HG03432 (cell line): ENCODE results near the gene LEFTY1.
"Not testable (repeated sequence)": the region's sequence is repeated elsewhere in the genome, so short reads cannot be mapped to it uniquely, and the experiment has no call there.

Experiments used
- ATAC-seq: cut with Tn5 transposase; IDR thresholded peaks from one replicate; pipeline ENCODE4 v1.9.1; 2021; ENCODE audit warnings: mild to moderate bottlenecking, moderate library complexity; ENCODE audit not compliant: unreplicated experiment

Gene LEFTY1

GRCh38 chr1:225851805-225852204, 37.1 kb downstream of the LEFTY1 start:
- peak; percentile 51 for ATAC-seq

DNA sequence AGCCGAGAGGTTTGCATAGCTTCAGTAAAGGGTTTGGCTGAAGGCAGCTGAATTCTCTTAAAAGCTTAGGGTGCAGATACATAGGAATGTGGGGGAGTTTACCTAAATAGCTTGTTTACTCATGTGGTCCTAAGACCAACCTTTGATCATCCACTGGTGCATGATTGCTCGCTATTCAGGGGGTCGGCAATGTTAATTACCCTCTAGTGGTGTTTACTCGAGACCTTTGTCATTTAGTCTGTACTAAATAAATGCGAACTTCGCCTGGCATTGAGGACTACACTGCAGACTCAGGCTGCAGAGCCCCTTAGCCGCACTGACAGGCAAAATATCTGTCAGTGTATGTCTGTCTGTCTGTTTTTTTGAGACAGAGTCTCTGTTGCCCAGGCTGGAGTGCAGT, 38.6 kb downstream of the LEFTY1 start:
- ATAC-seq = no peak

DNA sequence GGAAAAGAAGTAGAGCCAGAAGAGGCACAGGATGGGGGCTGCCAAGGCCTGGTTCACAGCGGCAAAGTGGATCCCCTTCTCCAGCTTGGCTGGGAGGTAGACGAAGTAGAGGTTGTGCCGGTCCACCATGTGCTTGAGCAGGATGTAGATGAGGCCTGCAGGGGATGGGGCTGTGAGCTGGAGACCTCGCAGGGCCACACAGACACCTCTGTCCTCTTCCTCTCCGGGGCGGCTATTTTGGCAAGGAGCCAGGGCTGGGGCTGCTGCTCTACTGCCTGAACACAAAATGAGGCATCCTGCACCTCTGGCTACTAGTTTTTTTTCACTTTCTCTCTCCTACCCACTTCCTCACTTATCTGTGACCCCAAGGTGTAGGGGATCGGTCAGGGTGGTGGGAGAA, 39.0 kb downstream of the LEFTY1 start:
- no peak for ATAC-seq

DNA sequence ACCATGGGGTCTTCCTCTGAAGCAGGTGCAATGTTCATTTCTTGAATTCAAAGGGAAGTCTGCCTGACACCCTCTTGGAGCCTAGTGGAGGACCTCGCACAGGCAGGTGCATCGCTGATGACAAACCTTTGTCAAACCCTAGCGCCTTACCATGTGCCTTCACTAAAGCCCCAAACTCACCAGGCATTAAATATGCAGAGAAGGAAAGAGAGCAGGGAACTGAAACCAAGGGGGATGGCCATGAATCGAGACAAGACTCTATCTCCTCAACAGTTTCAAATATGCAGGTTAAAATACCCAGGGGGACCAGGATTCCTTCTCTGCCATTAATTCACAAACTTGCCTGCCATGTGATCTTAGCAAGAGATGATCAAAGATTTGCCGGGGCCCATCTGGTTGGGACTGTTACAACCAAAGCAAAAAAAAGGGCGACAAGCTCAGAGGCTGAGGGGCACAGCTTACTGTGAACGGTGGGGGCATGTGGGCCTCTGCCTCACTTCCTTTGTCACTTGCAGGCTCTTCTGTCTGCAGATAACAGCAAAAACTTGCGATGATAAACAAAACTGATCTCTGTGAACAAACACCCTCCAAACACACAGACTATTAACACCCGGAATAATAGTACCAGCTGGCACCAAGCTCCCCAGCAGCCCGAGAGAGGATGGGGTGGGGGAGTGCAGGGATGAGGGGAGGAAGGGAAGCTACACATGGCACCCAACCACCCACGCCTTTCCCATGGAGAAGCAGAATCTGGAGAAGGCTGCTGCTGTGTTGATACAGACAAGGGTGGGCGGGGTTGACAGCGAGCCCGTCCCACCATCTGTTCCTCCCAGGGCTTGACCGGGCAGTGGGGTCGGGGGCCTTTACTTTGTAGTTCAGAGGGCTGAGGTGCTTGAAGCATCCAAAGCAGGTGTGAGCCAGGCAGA, 40.7 kb downstream of the LEFTY1 start:
- ATAC-seq = peak; percentile 73

- ATAC-seq = no peak
These were observed 41.3 kb downstream of the LEFTY1 start for GRCh38 chr1:225847610-225848009.

- no peak for ATAC-seq
These were observed 42.3 kb downstream of the LEFTY1 start for GRCh38 chr1:225846331-225847310.

- ATAC-seq = no peak
These were observed 43.2 kb downstream of the LEFTY1 start for GRCh38 chr1:225845571-225846259.

DNA sequence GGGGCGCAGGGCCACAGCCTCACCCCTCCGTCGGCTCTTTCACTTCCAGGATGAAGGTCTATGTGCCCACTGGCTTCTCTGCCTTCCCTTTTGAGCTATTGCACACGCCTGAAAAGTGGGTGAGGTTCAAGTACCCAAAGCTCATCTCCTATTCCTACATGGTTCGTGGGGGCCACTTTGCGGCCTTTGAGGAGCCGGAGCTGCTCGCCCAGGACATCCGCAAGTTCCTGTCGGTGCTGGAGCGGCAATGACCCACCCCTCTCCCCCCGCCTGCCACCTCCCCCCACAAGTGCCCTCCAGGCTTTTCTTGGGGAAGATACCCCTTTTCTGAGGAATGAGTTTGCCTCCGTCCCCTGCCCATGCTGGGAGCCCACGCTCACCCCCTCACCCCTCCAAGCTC, 43.8 kb downstream of the LEFTY1 start:
- no peak for ATAC-seq

- no peak for ATAC-seq
These were observed 44.5 kb downstream of the LEFTY1 start for GRCh38 chr1:225844236-225845061.

GRCh38 chr1:225843426-225843795, 45.5 kb downstream of the LEFTY1 start:
- no peak for ATAC-seq

DNA sequence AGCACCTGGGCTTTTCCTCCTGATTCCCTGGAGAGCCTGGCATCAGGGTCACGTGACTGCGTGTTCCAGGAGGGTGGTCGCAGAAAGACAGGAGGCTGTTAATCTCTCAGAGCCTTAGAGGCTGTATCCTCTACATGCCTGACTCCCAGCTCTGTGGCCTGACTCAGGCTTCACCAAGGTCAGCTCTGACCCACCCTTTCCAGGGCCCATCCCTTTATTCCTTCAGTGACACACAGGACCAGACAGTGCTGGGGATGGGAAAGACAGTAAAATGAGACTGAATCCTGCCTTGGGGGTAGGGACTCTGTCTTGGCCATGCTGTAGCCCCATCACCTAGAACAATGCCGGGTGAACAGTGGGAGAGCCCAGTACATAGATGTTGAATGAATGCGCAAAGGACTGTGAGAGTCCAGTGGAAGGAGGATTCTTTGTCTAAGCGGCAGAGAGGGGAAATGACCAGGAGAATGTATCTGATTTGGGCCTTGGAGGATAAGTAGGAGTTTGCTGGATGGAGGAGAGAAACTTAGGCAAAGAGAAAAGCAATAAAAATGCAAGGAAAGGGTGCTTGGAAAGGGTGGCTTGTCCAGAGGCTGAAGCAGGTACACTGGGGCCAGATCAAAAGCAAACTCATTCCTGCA, 46.0 kb downstream of the LEFTY1 start:
- no peak for ATAC-seq

DNA sequence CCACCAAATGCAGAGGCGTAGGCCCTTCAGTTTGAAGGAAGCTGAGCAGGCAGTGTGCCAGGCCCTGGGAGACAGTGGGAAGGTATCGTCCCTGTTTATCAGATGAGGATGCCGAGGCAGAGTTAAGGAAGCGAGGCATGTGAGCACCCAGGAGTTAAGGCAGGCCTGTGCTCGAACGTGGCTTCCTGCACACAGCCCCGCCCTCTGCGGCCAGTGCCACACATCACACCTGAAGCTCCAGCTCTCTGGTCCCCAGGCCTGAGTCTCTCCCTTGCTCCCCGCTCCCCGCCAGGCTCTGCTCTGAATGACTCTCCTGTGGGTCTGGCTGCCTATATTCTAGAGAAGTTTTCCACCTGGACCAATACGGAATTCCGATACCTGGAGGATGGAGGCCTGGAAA, 46.9 kb downstream of the LEFTY1 start:
- no peak for ATAC-seq

GRCh38 chr1:225840713-225841112, 48.2 kb downstream of the LEFTY1 start:
- no peak for ATAC-seq

- no peak for ATAC-seq
These were observed 48.7 kb downstream of the LEFTY1 start for GRCh38 chr1:225840223-225840610.

DNA sequence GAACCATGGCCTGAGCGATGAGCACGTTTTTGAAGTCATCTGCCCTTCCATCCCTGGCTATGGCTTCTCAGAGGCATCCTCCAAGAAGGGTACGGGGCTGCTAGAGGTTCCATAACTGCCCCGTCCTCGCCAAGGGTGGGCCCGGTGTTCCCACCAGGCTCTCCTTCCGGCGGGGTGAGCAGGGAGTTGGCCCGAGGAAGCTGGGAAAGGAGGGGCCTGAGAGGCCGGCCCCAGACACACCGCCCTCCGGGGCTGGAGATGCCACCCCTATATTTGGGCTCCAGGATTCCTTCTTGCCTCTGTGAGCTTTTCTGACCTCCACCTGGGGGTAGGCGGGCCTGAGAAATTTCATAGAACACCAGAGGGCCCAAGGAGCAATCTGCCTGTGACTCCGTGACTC, 50.2 kb downstream of the LEFTY1 start:
- no peak for ATAC-seq

DNA sequence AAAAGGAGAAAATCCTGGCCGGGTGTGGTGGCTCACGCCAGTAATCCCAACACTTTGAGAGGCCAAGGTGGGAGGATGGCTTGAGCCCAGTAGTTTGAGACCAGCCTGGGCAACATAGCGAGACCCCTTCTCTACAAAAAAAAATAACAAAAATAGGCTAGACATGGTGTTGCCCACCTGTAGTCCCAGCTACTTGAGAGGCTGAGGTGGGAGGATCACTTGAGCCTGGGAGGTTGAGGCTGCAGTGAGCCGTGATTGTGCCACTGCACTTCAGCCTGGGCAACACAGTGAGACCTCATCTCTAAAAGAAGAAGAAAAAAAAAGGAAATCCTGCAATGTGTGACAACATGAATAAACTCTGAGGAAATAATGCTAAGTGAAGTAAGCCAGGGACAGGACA, 52.6 kb downstream of the LEFTY1 start:
- ATAC-seq = not testable (repeated sequence)
